Measurements from ENCODE around the gene NUTM2F.
"Not testable (repeated sequence)": the region's sequence is repeated elsewhere in the genome, so short reads cannot be mapped to it uniquely, and the experiment has no call there.

DNA sequence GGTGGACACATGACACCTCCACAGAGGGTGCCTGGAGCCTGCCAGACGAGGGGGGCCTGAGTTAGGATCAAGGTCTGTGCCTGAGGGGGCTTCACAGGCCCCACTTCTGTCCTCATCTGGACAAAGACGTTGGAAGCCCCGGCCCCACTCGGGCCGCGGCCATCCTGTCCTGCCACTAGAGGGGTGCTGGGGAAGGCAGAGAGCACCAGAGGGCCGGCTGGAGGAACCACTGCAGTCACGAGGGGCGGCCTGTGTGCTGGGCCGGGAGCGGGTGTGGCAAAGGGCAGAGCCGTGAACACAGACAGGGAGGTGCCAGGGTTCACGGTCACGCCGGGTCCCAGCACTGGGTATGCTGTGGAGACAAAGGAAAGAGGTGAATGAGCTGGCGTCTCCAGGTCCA, 2.9 kb downstream of the NUTM2F start:
- not testable (repeated sequence) for TF ChIP-seq EZH2 (IDR thresholded peaks at IDR 0.05; ENCODE audit: insufficient read depth, poor library complexity, severe bottlenecking); EZH2phosphoT487 (IDR thresholded peaks at IDR 0.05; ENCODE audit: insufficient read depth, low read depth)
